Purkinje cell (primary cell): ENCODE results near the gene CAPN2. TPM values are rescaled to one million over a fixed set of nuclear protein-coding genes. Genes with fewer than 3 reads are reported as not detected.

Experiments used
- polyA plus RNA-seq: library from polyadenylated mRNA; unstranded; fragments of >200 nt; fragmentation: Nextera tagmentation; gene quantifications from 2 replicates; pipeline ENCODE4 v1.2.1, GENCODE V29; 2014

The CAPN2 gene
- polyA plus RNA-seq = 37.3 and 42.3 TPM in 2 replicates

DNA sequence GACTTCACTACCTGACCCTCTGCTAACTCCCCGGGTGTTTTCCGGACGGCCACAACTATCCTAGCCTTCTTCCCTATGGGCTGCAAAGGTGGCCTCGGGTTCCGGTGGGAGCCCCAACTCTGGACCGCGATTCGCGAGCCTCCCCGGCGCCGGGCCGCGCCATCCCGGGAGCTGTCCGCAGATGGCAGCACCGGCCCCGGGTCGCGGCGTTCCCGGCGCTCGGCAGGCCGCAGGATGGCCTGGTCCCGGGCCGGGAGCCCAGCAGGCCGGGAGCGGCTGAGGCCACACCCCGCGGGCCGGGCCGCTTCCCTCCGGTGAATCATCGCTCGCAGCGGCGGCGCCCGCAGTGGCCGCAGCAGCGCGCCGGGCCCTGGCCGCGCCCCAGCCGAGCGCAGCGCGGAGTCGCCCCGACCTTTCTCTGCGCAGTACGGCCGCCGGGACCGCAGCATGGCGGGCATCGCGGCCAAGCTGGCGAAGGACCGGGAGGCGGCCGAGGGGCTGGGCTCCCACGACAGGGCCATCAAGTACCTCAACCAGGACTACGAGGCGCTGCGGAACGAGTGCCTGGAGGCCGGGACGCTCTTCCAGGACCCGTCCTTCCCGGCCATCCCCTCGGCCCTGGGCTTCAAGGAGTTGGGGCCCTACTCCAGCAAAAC is at the start of gene CAPN2:
CAPN2 (plus strand) TSS at position 346 of the 656 bp plus-strand sequence; CDS start at position 448, 102 bp downstream.

DNA sequence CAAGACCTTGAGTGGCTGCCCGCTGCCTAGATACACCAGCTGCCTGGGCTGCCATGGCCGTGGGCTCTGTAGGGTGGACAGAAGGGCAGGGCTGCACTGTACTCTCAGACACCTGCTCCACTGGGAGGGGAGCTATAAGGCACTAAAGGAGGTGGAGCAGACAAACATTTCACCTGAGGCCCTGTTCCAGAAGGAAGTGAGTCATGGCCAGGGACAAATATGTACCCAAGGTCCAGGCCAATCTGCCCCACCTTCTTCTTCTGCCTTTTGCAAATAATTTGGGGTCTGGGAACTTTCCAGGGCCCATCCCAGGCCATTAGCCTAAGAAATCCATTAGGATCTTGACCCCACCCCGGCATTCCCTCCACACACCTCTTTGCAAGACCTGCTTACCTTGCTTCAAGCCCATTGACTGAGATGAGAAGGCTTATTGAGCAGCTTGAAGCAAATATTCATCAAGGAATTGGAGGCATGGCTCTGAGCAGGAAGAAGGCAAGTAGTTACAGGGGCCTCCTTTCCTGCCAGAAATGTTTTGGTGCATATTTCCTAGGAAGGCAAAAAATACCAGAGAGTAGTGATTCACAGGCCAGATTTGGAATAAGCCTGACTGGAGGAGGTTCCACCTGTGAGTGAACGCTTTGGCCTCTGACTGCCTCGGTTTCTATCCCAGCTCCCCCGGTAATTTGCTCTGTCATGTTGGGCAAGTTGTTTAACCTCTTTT is 46.6 kb upstream of the CAPN2 start, which contains the start of gene CAPN8:
CAPN8 (minus strand) TSS at position 110 of the 721 bp plus-strand sequence; CDS start at position 55, 55 bp downstream.

Other genes starting within 250 kb of the CAPN2 start
- 2.0 TPM in 1 of 2 replicates, not detected in the other for gene CAPN8, start 46.8 kb upstream of the CAPN2 start, polyA plus RNA-seq
- gene TP53BP2, start 133.4 kb downstream of the CAPN2 start, polyA plus RNA-seq = 16.9 and 17.1 TPM in 2 replicates